GM18502 (cell line): Measurements from ENCODE around the gene KRT15.
"Not testable (repeated sequence)": the region's sequence is repeated elsewhere in the genome, so short reads cannot be mapped to it uniquely, and the experiment has no call there.

Source experiments
- ATAC-seq: cut with Tn5 transposase; IDR thresholded peaks from one replicate; pipeline ENCODE4 v1.9.1; 2021; ENCODE audit warnings: mild to moderate bottlenecking; ENCODE audit not compliant: unreplicated experiment, poor library complexity

Gene KRT15

GRCh38 chr17:41544935-41545334 is 26.2 kb upstream of the KRT15 start:
- ATAC-seq: no peak

- ATAC-seq: no peak
These were observed 25.8 kb upstream of the KRT15 start for GRCh38 chr17:41544491-41544892.

- ATAC-seq: not testable (repeated sequence)
These were observed 24.1 kb upstream of the KRT15 start for GRCh38 chr17:41542786-41543185.

- ATAC-seq: no peak
These were observed 23.7 kb upstream of the KRT15 start for GRCh38 chr17:41542357-41542756.

GRCh38 chr17:41540921-41541625 is 22.4 kb upstream of the KRT15 start:
- no peak for ATAC-seq

- ATAC-seq: no peak
These were observed 21.4 kb upstream of the KRT15 start for GRCh38 chr17:41539979-41540701.

- no peak for ATAC-seq
These were observed 20.4 kb upstream of the KRT15 start for GRCh38 chr17:41539071-41539492.

- ATAC-seq: no peak
These were observed 19.9 kb upstream of the KRT15 start for GRCh38 chr17:41538565-41538991.

- no peak for ATAC-seq
These were observed 19.3 kb upstream of the KRT15 start for GRCh38 chr17:41537990-41538389.

GRCh38 chr17:41537614-41537954 is 18.9 kb upstream of the KRT15 start:
- no peak for ATAC-seq

GRCh38 chr17:41536741-41537613 is 18.3 kb upstream of the KRT15 start:
- ATAC-seq: no peak

GRCh38 chr17:41535764-41536481 is 17.2 kb upstream of the KRT15 start:
- no peak for ATAC-seq

- no peak for ATAC-seq
These were observed 16.3 kb upstream of the KRT15 start for GRCh38 chr17:41534899-41535546.

GRCh38 chr17:41533613-41534012 is 14.9 kb upstream of the KRT15 start:
- ATAC-seq: no peak

GRCh38 chr17:41532947-41533570 is 14.4 kb upstream of the KRT15 start:
- no peak for ATAC-seq

- no peak for ATAC-seq
These were observed 13.3 kb upstream of the KRT15 start for GRCh38 chr17:41531993-41532392.

- no peak for ATAC-seq
These were observed 11.7 kb upstream of the KRT15 start for GRCh38 chr17:41530062-41531048.

- ATAC-seq: no peak
These were observed 10.8 kb upstream of the KRT15 start for GRCh38 chr17:41529491-41529915.
